Eye (tissue), 1 donor: ENCODE measurements around the gene RNPEP.
"Not testable (repeated sequence)": the region's sequence is repeated elsewhere in the genome, so short reads cannot be mapped to it uniquely, and the experiment has no call there.

ENCODE experiments used
- DNase-seq: peaks from one replicate; pipeline ENCODE4 v3.0.0-alpha.2; 2015

RNPEP gene

GRCh38 chr1:202012544-202013478 lies 30.4 kb downstream of the RNPEP start:
- no peak for DNase-seq

- no peak for DNase-seq
Observed at GRCh38 chr1:202013603-202014002, 31.2 kb downstream of the RNPEP start.

DNA sequence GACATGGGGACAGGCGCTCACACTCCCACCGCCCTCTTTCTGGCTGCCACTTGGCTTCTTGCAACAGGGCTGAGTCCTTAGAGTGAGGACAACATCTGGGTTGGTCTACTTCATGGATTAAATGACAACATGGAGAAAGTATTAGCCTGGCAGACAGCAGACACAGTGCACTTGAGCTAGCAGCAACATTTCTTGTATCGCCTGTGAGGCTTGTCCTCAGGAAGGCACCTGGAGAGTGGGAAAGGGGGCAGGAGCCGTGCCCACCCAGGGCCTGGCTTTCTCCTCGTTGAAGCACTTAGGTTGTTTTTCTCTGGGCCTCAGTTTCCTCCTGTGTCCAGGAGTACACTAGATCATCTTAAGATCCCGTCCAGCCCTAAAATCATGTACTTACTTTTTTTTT lies 31.6 kb downstream of the RNPEP start:
- DNase-seq, result no peak

- no peak for DNase-seq
Observed at GRCh38 chr1:202014915-202015661, 32.6 kb downstream of the RNPEP start.

DNA sequence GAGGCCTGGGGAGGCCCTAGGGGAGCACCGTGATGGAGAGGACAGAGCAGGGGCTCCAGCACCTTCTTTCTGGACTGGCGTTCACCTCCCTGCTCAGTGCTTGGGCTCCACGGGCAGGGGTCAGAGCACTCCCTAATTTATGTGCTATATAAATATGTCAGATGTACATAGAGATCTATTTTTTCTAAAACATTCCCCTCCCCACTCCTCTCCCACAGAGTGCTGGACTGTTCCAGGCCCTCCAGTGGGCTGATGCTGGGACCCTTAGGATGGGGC lies 33.2 kb downstream of the RNPEP start:
- DNase-seq, result no peak

DNA sequence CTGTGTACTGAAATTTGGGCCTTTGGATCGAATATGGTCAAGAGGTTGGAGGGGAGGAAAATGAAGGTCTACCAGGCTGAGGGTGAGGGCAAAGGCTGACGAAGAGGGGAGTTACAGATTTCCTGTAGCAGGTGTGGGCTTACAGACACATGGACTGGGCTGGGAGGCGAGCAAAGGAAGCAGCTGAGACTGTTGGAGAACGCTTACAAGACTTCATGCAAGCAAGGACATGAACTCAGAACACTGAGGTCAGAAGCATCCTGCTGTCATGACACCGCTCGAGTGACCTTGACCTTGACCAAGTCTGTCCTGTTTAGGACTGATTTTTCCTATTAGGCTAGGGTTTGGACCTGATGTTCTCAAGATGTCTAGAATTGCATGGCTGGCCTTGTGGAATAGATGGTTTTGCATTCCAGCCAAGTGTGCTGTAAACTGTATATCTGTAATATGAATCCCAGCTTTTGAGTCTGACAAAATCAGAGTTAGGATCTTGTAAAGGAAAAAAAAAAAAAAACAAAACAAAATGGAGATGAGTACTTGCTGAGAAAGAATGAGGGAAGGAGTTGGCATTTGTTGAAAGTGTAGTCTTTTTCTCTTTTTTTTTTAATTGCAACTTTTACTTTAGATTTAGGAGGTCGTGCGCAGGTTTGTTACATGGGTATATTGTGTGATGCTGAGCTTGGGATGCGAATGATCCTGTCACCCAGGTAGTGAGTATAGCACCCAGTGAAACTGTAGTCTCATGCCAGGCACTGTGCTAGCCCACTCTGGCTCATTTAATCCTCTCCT lies 33.8 kb downstream of the RNPEP start:
- DNase-seq, result no peak

GRCh38 chr1:202016811-202017748 lies 34.6 kb downstream of the RNPEP start:
- no peak for DNase-seq

GRCh38 chr1:202017749-202018467 lies 35.5 kb downstream of the RNPEP start:
- no peak for DNase-seq

- DNase-seq, result no peak
Observed at GRCh38 chr1:202018468-202019234, 36.2 kb downstream of the RNPEP start.

DNA sequence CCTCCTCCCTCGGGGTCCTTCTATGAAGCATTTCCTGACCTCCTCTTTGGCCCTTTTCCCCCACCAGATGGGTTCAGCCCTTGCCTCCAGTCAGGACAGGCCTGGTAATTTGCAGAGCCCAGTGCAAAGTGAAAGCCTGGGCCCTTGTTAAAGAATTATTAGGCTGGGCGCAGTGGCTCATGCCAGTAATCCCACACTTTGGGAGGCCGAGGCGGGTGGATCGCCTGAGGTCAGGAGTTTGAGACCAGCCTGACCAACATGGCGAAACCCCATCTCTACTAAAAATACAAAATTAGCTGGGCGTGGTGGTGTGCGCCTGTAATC lies 36.7 kb downstream of the RNPEP start:
- not testable (repeated sequence) for DNase-seq

- no peak for DNase-seq
Observed at GRCh38 chr1:202023001-202023433, 40.6 kb downstream of the RNPEP start.

DNA sequence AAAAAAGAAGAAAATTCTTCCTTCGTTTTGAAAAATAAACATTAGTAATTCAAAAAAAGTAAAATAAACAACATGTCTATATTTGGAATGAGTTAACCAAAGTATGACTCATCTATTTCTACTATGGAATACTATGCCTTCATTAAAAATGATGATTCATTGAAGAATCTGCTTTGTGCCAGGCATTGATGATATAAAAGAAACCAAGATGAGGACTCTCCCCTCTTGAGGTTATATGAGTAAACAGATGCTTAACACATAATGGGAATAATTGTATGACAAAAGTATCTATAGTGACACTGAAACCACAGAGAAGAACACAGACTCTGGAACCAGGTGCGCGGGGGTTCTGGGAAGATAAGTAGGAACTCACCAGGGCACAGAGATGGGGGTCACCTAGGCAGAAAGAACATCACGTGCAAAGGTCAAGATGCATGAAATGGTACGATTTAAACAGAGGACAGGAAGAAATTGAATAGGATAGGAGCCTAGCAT lies 46.8 kb downstream of the RNPEP start:
- DNase-seq, result no peak

- no peak for DNase-seq
Observed at GRCh38 chr1:202029727-202030126, 47.3 kb downstream of the RNPEP start.

DNA sequence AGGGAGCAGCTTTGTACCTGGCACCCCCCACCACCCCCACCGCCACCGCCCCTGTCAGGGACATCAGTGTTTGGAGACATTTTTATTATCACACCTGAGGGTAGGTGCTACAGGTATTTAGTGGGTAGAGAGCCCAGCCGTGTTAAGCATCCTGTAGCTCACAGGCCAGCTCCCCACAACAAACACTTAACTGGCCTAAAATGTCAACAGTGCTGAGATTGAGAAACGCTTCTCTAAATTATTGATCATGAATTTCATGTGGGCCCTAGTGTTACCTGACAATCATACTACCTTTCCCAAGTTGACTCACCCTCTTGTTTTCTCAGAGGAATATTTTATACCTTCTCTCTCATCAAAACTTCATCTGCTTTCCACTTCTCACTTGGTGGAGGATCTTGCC lies 49.3 kb downstream of the RNPEP start:
- no peak for DNase-seq

GRCh38 chr1:202034149-202034682 lies 51.8 kb downstream of the RNPEP start:
- DNase-seq, result no peak

DNA sequence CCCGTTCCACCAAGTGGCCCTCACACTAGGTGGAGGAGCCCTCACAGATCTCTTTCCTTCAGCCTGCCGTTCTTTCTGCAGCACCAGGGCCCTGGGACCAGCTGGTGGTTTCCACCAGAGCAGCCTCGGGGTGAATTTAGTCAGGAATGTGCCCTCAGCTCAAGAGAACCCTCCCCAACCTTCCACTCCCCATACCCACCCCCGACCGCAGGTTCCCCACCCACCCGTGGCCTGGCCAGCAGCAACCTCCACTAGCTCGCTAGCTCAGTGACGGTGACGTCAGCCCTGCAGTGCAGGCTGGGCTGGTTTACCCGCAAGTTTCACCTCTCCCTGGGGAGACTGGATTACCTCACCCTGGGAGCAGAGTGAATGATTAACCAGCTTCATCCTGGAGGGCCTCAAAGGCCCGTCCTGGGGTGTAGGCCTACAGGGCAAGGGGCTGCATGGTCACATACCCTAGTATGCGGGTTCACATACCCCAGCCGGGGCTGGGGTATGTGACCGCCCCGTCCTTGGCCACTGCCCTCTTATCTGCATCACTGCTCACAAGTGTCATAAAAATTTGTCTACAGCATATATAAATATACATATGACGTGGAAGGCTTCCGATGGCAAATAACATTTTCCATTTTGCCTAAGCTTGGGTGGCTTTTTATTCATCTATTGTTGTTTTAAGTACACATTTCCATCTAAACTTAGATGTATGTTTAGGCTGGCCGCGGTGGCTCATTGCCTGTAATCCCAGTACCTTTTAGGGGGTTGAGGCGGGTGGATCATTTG lies 52.4 kb downstream of the RNPEP start:
- DNase-seq, result peak; percentile 74

DNA sequence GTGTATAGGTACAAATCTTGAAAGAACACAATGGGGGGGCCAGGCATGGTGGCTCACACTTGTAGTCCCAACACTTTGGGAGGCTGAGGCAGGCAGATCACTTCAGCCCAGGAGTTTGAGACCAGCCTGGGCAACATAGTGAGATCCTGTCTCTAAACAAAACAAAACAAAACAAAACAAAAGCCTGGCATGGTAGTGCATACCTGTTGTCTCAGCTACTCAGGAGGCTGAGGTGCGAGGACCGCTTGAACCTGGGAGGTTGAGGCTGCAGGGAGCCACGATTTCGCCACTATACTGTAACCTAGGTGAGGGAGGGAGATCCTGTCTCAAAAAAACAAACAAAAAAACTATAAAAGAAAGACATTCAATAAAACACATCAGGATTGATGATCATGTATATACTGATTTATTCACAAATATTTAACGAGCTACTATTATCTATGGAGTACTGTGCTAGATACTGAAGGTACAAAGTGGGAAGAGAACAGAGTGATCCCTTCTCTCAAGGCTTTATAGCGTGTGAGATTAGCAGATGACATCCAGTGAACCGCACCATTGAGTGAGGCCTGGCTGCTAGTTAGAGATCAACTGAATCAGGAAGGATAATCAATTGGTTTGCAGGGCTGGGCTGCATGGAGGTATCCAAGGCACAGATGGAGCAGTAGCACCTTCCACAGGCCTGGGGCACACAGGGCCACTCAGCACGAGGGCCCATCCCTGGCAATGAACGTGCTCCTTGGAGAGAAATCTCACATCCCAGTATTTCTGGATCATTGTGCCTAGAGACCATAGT lies 54.3 kb downstream of the RNPEP start:
- DNase-seq, result no peak

GRCh38 chr1:202037706-202038296 lies 55.4 kb downstream of the RNPEP start:
- no peak for DNase-seq
